Measurements from ENCODE around the gene ALDH4A1. TPM values are rescaled to one million over a fixed set of nuclear protein-coding genes. Genes with fewer than 3 reads are reported as not detected.
"Not testable (repeated sequence)": the region's sequence is repeated elsewhere in the genome, so short reads cannot be mapped to it uniquely, and the experiment has no call there.

The ALDH4A1 gene
- total RNA-seq, 2 donors from 2014 or later = 4.7 to 15.5 TPM

GRCh38 chr1:18872071-18872611 is 30.2 kb downstream of the ALDH4A1 start:
- Histone ChIP-seq H3K27ac (no peak overlapping the region), H3K9me3 (no peaks in the 10 kb centered on the region), H3K4me1 (peaks cover 13% of the 10 kb centered on the region), H3K4me3 (no peak overlapping the region), H3K27me3 (no peaks in the 10 kb centered on the region), H3K36me3 (replicated peaks in 1 of 2; ENCODE audit: insufficient read depth in 1 of 2, low read depth in 2 of 2) (no peaks in the 10 kb centered on the region)
- DNase-seq (no peak), ATAC-seq (no peak)
- intact Hi-C loops (cut with DNase I) = no loop called here
- 84 to 85% methylated on average over 5 to 8 of the region's 8 CpGs for WGBS, 2 donors
- TF ChIP-seq, protein P1, sequence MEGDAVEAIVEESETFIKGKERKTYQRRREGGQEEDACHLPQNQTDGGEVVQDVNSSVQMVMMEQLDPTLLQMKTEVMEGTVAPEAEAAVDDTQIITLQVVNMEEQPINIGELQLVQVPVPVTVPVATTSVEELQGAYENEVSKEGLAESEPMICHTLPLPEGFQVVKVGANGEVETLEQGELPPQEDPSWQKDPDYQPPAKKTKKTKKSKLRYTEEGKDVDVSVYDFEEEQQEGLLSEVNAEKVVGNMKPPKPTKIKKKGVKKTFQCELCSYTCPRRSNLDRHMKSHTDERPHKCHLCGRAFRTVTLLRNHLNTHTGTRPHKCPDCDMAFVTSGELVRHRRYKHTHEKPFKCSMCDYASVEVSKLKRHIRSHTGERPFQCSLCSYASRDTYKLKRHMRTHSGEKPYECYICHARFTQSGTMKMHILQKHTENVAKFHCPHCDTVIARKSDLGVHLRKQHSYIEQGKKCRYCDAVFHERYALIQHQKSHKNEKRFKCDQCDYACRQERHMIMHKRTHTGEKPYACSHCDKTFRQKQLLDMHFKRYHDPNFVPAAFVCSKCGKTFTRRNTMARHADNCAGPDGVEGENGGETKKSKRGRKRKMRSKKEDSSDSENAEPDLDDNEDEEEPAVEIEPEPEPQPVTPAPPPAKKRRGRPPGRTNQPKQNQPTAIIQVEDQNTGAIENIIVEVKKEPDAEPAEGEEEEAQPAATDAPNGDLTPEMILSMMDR (IDR thresholded peaks at IDR 0.05) = no peak
- no peak for TF ChIP-seq POLR2A (IDR thresholded peaks at IDR 0.05)

GRCh38 chr1:18871401-18872070 is 30.8 kb downstream of the ALDH4A1 start:
- H3K4me1 ChIP-seq = peaks cover 13% of the 10 kb centered on the region
- H3K9me3 ChIP-seq = no peaks in the 10 kb centered on the region
- H3K27ac ChIP-seq = no peak overlapping the region
- intact Hi-C loops (cut with DNase I) = no loop called here
- no peak for TF ChIP-seq POLR2A (IDR thresholded peaks at IDR 0.05)
- TF ChIP-seq, protein P1 (IDR thresholded peaks at IDR 0.05) = no peak
- no peak overlapping the region for H3K4me3 ChIP-seq
- 61 to 71% methylated on average over 5 to 7 of the region's 7 CpGs for WGBS, 2 donors
- no peaks in the 10 kb centered on the region for H3K27me3 ChIP-seq
- no peaks in the 10 kb centered on the region for H3K36me3 ChIP-seq (replicated peaks in 1 of 2; ENCODE audit: insufficient read depth in 1 of 2, low read depth in 2 of 2)
- no peak for DNase-seq
- ATAC-seq = no peak

- DNase-seq = no peak
- peaks cover 13% of the 10 kb centered on the region for H3K4me1 ChIP-seq
- H3K4me3 ChIP-seq = no peak overlapping the region
- ATAC-seq = no peak
- H3K9me3 ChIP-seq = no peaks in the 10 kb centered on the region
- TF ChIP-seq, protein P1 (IDR thresholded peaks at IDR 0.05) = no peak
- TF ChIP-seq POLR2A (IDR thresholded peaks at IDR 0.05) = no peak
- H3K27me3 ChIP-seq = no peaks in the 10 kb centered on the region
- intact Hi-C loops (cut with DNase I) = no loop called here
- H3K36me3 ChIP-seq (replicated peaks in 1 of 2; ENCODE audit: insufficient read depth in 1 of 2, low read depth in 2 of 2) = no peaks in the 10 kb centered on the region
- 66 to 83% methylated on average over 10 of the region's 10 CpGs for WGBS, 2 donors
- no peak overlapping the region for H3K27ac ChIP-seq
These were observed 31.4 kb downstream of the ALDH4A1 start for GRCh38 chr1:18870957-18871356.

DNA sequence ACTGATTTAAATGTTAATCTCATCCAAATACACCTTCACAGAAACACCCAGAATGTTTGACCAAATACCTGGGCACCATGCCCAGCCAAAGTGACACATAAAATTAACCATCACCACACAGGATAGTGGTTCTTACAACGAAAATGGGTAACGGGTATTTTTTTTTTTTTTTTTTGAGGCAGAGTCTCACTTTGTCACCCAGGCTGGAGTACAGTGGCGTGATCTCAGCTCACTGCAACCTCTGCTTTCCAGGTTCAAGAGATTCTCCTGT is 31.8 kb downstream of the ALDH4A1 start:
- intact Hi-C loops (cut with DNase I); H3K27ac ChIP-seq; H3K27me3 ChIP-seq; H3K9me3 ChIP-seq; ATAC-seq; H3K36me3 ChIP-seq (replicated peaks in 1 of 2; ENCODE audit: insufficient read depth in 1 of 2, low read depth in 2 of 2); H3K4me3 ChIP-seq: not testable (repeated sequence)
- WGBS, 2 donors = 50 to 60% methylated on average over 3 of the region's 3 CpGs
- peaks cover 13% of the 10 kb centered on the region for H3K4me1 ChIP-seq
- DNase-seq = peak in 2 of 4 donors; percentile 47 to 49

DNA sequence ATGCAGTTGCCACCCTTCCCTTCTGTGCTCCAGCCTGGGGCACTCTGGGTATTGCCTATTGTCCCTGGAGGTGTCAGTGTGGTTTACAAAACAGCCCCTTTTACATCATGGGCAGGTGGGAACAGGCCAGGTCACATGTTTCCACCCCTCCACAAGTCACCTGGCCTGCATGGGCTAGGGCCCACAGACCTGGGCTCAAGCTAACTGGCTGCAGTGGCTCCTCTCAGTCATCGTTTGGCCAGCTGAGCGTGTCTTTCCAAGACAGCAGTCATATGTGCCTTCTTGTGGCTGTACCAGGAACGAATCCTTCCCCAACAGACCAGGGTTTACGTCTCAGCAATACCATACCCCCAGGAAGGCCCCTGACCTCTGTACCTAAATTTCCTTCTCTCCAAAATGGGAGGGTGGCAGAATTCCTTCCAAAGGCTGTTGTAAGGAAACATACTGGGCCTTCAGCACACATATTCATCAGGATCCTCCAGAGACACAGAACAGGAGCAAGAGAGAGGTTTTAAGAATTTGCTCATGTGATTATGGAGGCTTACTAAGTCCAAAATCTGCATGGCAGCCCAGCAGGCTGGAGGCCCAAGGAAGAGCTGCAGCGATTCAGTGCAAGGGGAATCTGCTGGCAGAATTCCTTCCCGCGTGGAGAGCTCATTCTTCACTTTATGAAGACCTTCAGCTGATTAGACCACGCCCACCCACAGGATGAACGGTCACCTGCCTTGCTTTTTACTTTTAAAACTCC is 32.3 kb downstream of the ALDH4A1 start:
- ATAC-seq (peak; percentile 37), DNase-seq (peak in 1 of 4 donors; percentile 45)
- no peaks in the 10 kb centered on the region for H3K36me3 ChIP-seq (replicated peaks in 1 of 2; ENCODE audit: insufficient read depth in 1 of 2, low read depth in 2 of 2)
- H3K27ac ChIP-seq = no peak overlapping the region
- H3K4me1 ChIP-seq = peaks cover 13% of the 10 kb centered on the region
- no peaks in the 10 kb centered on the region for H3K27me3 ChIP-seq
- intact Hi-C loops (cut with DNase I) = no loop called here
- 48 to 62% methylated on average over 9 of the region's 9 CpGs for WGBS, 2 donors
- no peak overlapping the region for H3K4me3 ChIP-seq
- no peaks in the 10 kb centered on the region for H3K9me3 ChIP-seq
- TF ChIP-seq POLR2A (IDR thresholded peaks at IDR 0.05) = no peak
- TF ChIP-seq, protein P1 (IDR thresholded peaks at IDR 0.05) = no peak
